Natural killer cell (primary cell): ENCODE results near the gene FOXI2. TPM values are rescaled to one million over a fixed set of nuclear protein-coding genes. Genes with fewer than 3 reads are reported as not detected.

ENCODE experiments used
- ATAC-seq, 3 donors: fragments of 150-1000 bp in 2 of 3; fragments of 200-7000 bp in 1 of 3; cut with Tn5 transposase; 1 replicate in 1 of 3; 2 replicates in 2 of 3; pipeline ENCODE4 v1.10.0; 2021; ENCODE audit warnings: mild to moderate bottlenecking in 2 of 3, moderate library complexity in 2 of 3
- DNase-seq, 2 donors: peaks; one replicate each; pipeline versions ENCODE4 v3.0.0 to v3.0.0-alpha.2; 2013 to 2021; ENCODE audit warnings: mixed read lengths in 1 of 2
- H3K27ac ChIP-seq: one replicate; pipeline ENCODE4 v1.5.1; 2013; ENCODE audit warnings: mild to moderate bottlenecking, low read length
- H3K27me3 ChIP-seq: one replicate; pipeline ENCODE4 v1.6.1; 2013; ENCODE audit warnings: low read length; ENCODE audit not compliant: control insufficient read depth, insufficient read depth
- H3K36me3 ChIP-seq: one replicate; pipeline ENCODE4 v1.6.1; 2013; ENCODE audit warnings: low read length; ENCODE audit not compliant: control insufficient read depth, insufficient read depth
- H3K4me1 ChIP-seq: one replicate; pipeline ENCODE4 v1.6.1; 2013; ENCODE audit warnings: low read length; ENCODE audit not compliant: control insufficient read depth, insufficient read depth
- H3K4me3 ChIP-seq: one replicate; pipeline ENCODE4 v1.5.1; 2013; ENCODE audit warnings: low read length
- H3K9me3 ChIP-seq: one replicate; pipeline ENCODE4 v1.6.1; 2013; ENCODE audit warnings: low read length; ENCODE audit not compliant: control insufficient read depth, insufficient read depth
- H3K27ac Mint-ChIP-seq, 2 donors: one replicate each; pipeline ENCODE4 v1.8.0; 2022; ENCODE audit warnings: mild to moderate bottlenecking in 2 of 2, mixed read lengths in 2 of 2, moderate library complexity in 1 of 2
- H3K27me3 Mint-ChIP-seq, 2 donors: one replicate each; pipeline ENCODE4 v1.8.0; 2022; ENCODE audit warnings: low read depth in 2 of 2, mixed read lengths in 2 of 2
- H3K36me3 Mint-ChIP-seq: one replicate; pipeline ENCODE4 v1.8.0; 2022; ENCODE audit warnings: mixed read lengths
- H3K4me1 Mint-ChIP-seq, 2 donors: one replicate each; pipeline ENCODE4 v1.8.0; 2022; ENCODE audit warnings: mixed read lengths in 2 of 2
- H3K4me3 Mint-ChIP-seq: one replicate; pipeline ENCODE4 v1.8.0; 2022; ENCODE audit warnings: mild to moderate bottlenecking, moderate library complexity, mixed read lengths
- H3K9me3 Mint-ChIP-seq, 2 donors: one replicate each; pipeline ENCODE4 v1.8.0; 2022; ENCODE audit warnings: mixed read lengths in 2 of 2
- WGBS: methylation state at CpG from one replicate; pipeline ENCODE4 v1.1.7; 2013; ENCODE audit warnings: missing lambda C conversion rate; ENCODE audit not compliant: insufficient coverage; 5-methylcytosine and 5-hydroxymethylcytosine counted together
- intact Hi-C: fragments of 100-400 bp; cut with micrococcal nuclease; formaldehyde crosslinking; loops from one replicate; pipeline ENCODE4 v1.14.2; 2022
- total RNA-seq, 4 donors: library from RNA; stranded (reverse); fragments of 120-200 nt in 1 of 4; gene quantifications; one replicate each; pipeline versions ENCODE4 v1.2.3 to v1.2.4, GENCODE V29; 2013 to 2022
- TF ChIP-seq, protein P1 (sequence below): fragments of 200-600 bp; IDR thresholded peaks from one replicate; pipeline ENCODE4 v1.8.0; 2022; ENCODE audit warnings: antibody characterized with exemption

Gene FOXI2
- total RNA-seq, 3 donors from 2014 or later (not counting 1 experiment from before 2014, with no cell fraction given), result not detected

DNA sequence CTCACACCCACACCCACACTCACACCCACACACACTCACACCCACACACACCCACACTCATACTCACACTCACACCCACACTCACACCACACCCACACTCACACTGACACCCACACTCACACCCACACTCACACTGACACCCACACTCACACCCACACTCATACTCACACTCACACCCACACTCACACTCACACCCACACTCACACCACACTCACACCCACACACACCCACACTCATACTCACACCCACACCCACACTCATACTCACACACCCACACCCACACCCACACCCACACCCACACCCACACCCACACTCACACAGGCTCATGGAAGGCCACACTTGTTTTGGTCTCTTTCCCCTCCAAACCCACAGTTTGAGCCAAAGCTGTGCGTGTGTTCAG is 2.9 kb downstream of the FOXI2 start:
- Histone ChIP-seq H3K9me3 (peaks cover 5% of the 10 kb centered on the region), H3K27ac (peak overlapping the region; percentile 35), H3K27me3 (peaks cover 16% of the 10 kb centered on the region), H3K4me1 (no peaks in the 10 kb centered on the region), H3K36me3 (no peaks in the 10 kb centered on the region), H3K4me3 (no peak overlapping the region)
- Mint-ChIP-seq H3K36me3 (no peaks in the 10 kb centered on the region), H3K27me3 (peaks cover 13 to 16% of the 10 kb centered on the region in 2 donors), H3K27ac (peak overlapping the region; percentile 26 to 58), H3K4me3 (no peak overlapping the region), H3K9me3 (peaks cover 0 to 2% of the 10 kb centered on the region in 2 donors), H3K4me1 (no peaks in the 10 kb centered on the region)
- WGBS, result no CpG with 5 or more reads among the region's 1 CpG
- TF ChIP-seq, protein P1, sequence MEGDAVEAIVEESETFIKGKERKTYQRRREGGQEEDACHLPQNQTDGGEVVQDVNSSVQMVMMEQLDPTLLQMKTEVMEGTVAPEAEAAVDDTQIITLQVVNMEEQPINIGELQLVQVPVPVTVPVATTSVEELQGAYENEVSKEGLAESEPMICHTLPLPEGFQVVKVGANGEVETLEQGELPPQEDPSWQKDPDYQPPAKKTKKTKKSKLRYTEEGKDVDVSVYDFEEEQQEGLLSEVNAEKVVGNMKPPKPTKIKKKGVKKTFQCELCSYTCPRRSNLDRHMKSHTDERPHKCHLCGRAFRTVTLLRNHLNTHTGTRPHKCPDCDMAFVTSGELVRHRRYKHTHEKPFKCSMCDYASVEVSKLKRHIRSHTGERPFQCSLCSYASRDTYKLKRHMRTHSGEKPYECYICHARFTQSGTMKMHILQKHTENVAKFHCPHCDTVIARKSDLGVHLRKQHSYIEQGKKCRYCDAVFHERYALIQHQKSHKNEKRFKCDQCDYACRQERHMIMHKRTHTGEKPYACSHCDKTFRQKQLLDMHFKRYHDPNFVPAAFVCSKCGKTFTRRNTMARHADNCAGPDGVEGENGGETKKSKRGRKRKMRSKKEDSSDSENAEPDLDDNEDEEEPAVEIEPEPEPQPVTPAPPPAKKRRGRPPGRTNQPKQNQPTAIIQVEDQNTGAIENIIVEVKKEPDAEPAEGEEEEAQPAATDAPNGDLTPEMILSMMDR, result no peak
- intact Hi-C loops, result no loop called here
- ATAC-seq, result no peak
- no peak for DNase-seq

GRCh38 chr10:127740596-127740995 is 3.6 kb downstream of the FOXI2 start:
- Mint-ChIP-seq H3K27ac (no peak overlapping the region), H3K4me1 (no peaks in the 10 kb centered on the region), H3K36me3 (no peaks in the 10 kb centered on the region), H3K4me3 (no peak overlapping the region), H3K27me3 (peaks cover 9 to 12% of the 10 kb centered on the region in 2 donors), H3K9me3 (peaks cover 0 to 2% of the 10 kb centered on the region in 2 donors)
- Histone ChIP-seq H3K27me3 (peaks cover 12% of the 10 kb centered on the region), H3K9me3 (peaks cover 5% of the 10 kb centered on the region), H3K4me3 (no peak overlapping the region), H3K27ac (no peak overlapping the region), H3K4me1 (no peaks in the 10 kb centered on the region), H3K36me3 (no peaks in the 10 kb centered on the region)
- 96% methylated on average over 4 of the region's 5 CpGs for WGBS
- intact Hi-C loops, result no loop called here
- no peak for ATAC-seq
- no peak for DNase-seq
- TF ChIP-seq, protein P1, result no peak

DNA sequence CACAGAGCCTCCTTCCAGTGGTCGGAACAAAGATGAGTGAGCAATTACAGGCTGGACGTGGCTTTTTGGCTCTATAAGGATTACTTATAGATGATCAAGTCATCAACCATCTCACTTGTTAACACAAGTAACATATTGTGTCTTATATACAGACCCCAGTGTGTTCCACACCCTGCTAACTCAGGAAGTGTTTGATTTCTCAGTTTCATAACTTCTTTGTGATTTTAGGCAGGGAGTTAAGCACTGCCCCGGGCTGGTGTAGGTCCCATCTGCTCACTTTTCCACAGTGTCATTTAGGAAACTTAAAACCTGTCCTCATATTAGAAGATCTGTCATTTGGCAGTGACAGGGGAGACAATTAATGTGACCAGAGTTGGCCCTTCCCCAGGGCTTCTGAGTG is 6.2 kb downstream of the FOXI2 start:
- no peaks in the 10 kb centered on the region for H3K36me3 Mint-ChIP-seq
- TF ChIP-seq, protein P1, result no peak
- no peaks in the 10 kb centered on the region for H3K4me1 Mint-ChIP-seq
- no peak overlapping the region for H3K27ac ChIP-seq
- no peaks in the 10 kb centered on the region for H3K4me1 ChIP-seq
- H3K9me3 Mint-ChIP-seq, result peaks cover 0 to 2% of the 10 kb centered on the region in 2 donors
- H3K9me3 ChIP-seq, result peaks cover 5% of the 10 kb centered on the region
- no peak overlapping the region for H3K27ac Mint-ChIP-seq
- ATAC-seq (no peak), DNase-seq (no peak)
- H3K4me3 Mint-ChIP-seq, result no peak overlapping the region
- peaks cover 4 to 12% of the 10 kb centered on the region in 2 donors for H3K27me3 Mint-ChIP-seq
- 83% methylated on average over 3 of the region's 3 CpGs for WGBS
- intact Hi-C loops, result no loop called here
- H3K27me3 ChIP-seq, result no peaks in the 10 kb centered on the region
- H3K4me3 ChIP-seq, result no peak overlapping the region
- no peaks in the 10 kb centered on the region for H3K36me3 ChIP-seq

- ATAC-seq (no peak), DNase-seq (no peak)
- Histone ChIP-seq H3K27ac (no peak overlapping the region), H3K27me3 (no peaks in the 10 kb centered on the region), H3K9me3 (no peaks in the 10 kb centered on the region), H3K36me3 (no peaks in the 10 kb centered on the region), H3K4me1 (no peaks in the 10 kb centered on the region), H3K4me3 (no peak overlapping the region)
- TF ChIP-seq, protein P1, result no peak
- Mint-ChIP-seq H3K36me3 (no peaks in the 10 kb centered on the region), H3K4me1 (no peaks in the 10 kb centered on the region), H3K9me3 (peaks cover 0 to 1% of the 10 kb centered on the region in 2 donors), H3K27me3 (peaks cover 3 to 12% of the 10 kb centered on the region in 2 donors), H3K27ac (no peak overlapping the region), H3K4me3 (no peak overlapping the region)
- 91% methylated on average over 9 of the region's 9 CpGs for WGBS
- intact Hi-C loops, result no loop called here
These were observed 8.0 kb downstream of the FOXI2 start for GRCh38 chr10:127744956-127745355.
